ENCODE results near the gene PRXL2A.

GRCh38 chr10:80457554-80458262 is 49.4 kb downstream of the PRXL2A start:
- TF ChIP-seq POLR2AphosphoS5 (IDR thresholded peaks at IDR 0.05; ENCODE audit: low read depth) (no peak), CTCF (IDR thresholded peaks at IDR 0.05; ENCODE audit: insufficient read depth, low read length) (no peak)

Data from HL-60 (cell line).